Amygdala (tissue), 56 donors: ENCODE results near the gene PPP6R1.

Experiments used
- DNase-seq, 56 donors: peaks; one replicate each; lab custom pipeline; 2025; lab: John Stamatoyannopoulos, UW

The PPP6R1 gene

DNA sequence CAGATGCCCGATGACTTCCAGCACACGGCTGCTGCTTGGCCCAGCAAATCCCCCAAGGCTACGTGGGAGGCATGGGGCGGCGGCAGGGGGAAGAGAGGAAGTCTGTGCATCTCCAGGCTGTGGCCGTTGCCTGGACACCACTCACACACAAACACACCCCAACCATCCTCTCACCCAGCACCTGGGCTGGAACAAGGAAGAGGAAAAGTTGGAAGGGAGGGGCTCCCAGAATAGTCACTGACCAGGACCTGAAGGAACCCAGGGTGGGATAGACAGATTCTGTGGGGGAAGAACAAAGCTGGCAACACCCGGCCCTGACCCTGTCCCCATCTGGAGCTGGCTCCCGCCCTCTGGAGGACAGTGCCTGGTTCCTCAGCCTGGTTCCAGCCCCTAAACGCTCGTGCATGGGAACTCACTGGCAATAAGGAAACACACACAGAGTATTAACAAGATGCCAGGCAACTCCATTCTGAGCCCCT, 11.2 kb downstream of the PPP6R1 start:
- no peak for DNase-seq

DNA sequence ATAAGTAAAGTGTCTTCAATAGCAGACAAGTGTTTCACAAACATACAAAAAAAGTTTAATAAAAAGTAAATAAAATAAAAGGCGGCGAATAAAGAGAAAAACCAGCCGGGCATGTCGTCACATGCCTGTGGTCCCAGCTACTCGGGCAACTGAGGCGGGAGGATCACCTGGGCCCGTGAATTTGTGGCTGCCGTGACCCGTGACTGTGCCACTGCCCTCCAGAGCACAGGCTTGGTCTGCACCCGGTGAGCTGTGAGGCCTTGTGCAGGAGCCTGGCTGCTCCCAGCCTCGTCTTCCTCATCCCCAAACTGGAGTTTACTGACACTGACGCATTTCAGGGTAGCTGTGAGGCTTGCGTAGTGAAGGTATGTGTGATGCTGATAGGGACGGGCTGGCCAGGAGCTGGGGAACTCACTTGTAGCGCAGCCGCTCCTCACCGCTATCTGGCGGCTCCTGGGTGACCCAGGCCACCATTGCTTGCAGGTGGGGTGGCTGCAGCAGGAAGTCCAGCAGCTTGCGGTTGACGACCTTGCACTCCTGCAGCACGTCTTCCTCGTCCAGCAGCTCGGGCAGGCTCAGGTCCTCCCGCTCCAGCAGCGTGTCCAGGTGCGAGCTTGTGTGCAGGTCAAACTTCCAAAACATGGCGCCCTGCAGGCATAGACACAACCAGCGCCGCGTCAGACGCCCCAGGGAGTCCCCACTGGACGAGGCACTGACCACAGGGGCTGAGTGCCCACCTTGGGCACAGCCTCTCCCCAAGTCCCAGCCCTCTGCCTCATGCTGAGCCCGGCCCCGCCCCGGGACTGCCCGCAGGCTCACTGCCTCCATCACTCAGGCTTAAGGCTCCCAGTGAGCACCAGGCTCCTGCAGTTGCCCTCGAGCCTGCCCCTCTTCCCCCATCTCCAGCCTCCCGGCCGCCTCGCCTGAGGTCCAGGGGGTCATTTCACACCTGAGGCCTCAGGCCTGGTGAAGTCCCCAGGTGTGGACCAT, 12.1 kb downstream of the PPP6R1 start:
- DNase-seq: no peak

DNA sequence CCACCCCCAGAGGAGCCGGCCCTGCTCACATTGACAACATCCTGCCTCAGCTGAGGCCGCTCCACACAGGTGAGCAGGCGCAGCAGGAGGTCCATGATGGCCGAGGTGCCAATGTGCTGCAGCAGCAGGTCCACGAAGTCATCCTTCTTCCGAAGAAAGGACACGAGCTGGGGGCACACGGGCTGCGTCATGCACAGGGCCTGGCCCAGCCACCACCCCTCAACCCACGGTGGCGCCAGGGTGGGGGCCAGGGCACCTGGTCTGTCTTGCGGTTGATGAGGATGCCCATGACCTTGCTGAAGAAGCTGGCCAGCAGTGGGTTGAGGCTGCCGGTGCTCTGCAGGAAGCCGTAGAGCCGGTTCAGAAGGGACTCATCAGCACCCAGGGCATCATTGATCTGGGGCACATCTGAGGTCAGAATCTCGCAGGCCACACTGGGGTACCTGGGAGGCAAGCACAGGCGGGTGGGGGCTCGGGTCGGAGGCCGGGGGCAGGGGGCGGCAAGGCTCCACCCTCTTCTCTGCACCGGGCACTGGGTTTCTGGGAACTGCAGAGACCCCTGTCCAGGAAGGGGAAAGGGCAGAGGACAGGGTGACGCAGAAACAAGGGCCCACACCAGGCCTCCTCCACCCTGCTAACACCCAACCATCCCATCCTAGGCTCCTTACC, 13.4 kb downstream of the PPP6R1 start:
- no peak for DNase-seq

DNA sequence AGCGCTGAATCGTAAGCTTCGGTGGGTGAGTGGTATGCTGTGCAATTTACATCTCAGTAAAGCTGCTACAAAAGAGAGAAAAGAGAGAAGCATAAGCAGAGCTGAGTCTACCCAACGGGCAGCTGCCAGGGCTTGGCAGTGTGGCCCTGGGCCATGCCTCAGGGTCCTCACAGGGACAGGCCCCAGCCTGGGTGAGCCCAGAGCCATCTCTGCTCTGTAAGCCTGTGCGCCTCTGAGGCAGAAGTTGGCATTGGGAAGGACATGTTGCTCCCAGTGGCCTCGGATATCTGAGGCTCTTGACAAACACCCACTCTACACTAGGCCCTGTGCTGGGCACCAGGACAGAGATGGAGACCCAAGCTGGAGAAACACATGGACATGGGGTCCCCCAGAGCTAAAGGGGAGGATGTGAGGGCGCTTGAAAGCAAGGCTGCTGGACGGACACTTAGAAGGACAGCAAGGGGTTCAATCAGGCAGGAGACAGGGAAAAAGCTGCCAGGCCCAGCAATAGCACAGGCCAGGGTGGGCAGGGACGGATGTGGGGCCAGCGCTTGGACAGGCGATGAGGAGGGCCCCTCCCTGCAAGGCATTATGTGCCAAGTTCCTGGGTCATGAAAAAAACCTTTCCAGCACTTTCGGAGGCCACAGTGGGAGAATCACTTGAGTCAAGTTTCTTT, 14.7 kb downstream of the PPP6R1 start:
- DNase-seq: no peak

DNA sequence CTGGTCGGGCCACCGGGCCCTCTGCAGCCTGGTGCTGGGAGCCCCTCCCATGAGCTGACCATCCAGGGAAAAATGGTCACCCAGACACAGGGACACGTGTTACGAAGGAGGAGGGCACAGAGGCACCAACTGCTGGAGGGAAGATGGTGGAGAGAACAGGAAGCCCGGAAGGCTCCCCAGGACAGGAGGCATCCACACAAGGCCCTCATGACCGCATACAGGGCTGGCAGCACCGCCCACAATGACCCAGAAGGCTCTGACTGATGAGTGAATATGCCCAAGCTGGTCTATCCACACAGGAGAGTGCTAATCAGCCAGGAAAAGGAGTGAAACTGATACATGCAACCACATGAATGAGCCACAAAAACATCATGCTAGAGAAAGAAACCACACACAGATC, 16.3 kb downstream of the PPP6R1 start:
- no peak for DNase-seq

DNA sequence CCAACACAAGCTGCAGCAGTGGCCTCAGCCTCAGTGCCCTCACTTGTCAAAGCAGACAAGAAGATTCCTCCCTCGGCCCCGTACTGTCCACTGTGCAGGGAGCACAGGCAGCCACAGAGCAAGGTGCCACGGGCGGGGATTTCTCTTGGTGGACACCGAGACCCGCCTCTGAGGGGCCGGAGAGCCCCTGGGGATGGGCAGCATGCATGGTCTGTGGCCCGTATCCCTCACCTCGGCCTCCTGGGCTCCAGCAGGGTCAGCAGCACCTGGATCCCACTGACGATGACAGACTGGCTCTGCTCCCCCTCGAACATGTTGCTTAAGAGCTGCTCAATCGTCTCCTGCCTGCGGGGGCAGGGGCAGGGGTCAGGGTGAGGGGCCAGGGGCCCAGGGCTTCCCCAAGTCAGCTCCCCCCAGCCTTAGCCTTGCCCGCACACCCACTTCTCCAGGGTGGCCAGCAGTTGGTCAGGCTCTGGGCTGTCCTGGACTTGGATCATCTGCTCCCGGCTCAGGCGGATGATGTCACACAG, 16.8 kb downstream of the PPP6R1 start:
- DNase-seq: no peak

DNA sequence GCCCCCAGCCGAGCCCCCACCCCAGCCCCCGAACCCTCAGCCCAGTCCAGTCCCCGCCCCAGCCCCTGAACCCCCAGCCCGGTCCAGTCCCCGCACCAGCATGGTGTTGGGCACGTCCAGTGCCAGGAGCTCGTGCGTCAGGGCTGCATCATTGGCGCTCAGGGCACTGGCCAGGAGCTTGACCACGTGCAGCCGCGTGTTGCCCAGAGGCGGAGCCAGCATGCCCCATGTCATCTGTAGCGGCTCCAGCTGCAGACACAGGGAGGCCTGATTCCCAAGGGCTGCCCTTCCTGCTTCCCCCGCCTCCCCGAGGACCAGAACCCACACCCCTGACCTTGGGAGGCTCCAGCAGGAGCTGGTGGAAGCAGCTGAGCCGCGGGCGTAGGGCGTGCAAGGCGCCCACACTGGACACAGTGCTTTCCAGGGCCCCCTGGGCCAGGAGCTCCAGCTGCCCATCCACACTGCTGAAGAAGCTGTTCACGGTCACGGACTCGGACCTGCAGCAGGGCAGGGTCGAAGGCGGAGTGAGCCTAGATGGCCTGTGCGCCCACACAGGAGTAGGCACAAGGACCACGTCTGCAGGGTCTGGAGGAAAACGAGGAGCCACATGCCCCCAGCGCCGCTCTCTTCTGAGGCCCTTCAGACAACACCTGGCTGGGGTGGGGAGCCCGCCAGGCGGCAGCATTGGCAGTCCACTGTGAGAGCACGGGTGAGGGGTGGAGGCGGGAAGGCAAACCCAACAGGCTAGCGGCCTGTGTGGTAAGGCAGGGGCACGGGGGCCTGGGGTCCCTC, 17.5 kb downstream of the PPP6R1 start:
- no peak for DNase-seq

DNA sequence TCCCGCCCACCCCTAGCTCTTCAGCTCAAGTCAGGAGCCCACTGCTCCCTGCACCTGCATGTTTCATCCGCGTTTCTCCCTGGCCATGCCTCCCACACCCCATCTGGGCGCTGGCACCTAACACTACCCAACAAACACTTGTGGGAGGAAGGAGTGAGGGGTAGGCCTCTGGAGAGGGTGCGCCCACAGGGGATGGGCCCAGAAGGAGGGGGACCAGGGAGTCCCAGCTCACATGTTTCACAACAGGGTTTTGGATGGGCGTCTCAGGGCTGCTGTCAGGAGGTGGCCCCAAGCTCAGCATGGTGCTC, 18.1 kb downstream of the PPP6R1 start:
- DNase-seq: peak in 6 of 56 donors; percentile 22 to 40 (median 29)

DNA sequence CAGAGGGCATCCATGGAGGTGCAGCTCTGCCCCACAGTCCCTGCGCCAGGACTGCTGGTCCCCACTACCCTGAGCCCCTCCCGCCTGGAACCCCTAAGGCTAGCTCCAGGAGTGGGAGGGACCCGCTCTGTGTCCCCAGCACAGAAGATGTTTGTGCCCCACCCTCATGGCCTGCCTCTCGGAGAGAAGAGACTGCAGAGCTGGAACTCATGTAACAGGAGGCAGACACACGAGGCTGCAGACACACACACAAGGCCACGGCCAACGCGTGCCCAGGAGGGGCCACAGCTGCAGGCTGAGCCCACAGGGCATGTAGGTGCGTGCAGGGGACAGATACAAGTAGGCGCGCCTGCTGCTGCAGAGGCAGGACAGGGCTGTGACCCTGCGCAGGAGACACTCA, 19.8 kb downstream of the PPP6R1 start:
- no peak for DNase-seq

DNA sequence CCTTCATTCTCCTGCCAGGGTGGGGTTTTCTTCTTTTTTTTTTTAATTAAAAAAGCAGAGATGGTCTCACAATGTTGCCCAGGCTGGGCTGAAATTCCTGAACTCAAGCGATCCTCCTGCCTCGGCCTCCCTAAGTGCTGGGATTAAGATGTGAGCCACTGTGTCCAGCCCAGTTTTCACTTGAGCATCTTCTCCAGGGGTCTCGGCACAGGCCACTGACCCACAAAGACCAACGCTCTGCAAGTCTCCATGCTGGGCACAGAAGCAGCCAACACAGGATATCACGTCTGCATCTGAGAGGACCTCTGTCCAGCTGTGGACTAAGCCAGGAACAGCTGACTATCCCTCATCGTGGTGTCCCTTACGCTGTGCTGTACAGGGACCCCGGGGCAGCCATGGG, 20.8 kb downstream of the PPP6R1 start:
- DNase-seq: no peak

DNA sequence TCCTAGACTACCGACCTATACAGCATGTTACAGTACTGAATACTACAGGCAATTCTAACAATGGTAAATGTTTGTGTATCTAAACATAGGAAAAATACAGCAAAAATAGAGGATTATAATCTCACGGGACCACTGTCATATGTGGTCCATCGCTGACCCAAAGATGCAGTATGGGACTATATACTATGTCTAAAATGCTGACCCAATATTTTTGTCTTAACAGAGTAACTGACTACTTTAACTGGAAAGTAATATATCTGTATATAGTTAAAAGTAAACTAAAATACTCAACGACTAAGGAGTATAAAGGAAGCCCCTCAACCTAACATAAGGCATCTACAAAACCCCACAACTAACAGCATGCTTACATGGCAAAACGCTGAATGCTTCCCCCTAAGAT, 25.8 kb downstream of the PPP6R1 start:
- DNase-seq: no peak

DNA sequence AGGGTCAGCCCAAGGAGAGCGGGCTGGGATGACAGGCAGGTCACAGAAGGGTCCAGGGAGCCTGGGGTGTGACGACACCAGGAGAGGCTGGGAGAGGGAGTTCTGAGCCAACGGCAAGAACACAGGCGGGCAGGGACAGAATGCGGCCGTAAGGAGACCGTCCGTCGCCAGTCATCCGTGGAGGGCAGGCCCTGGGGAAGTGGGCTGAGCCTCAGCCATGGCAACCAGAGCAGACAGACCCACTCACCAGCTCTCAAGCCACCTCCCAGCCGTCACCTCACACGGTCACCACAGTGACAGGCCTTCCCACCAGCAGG, 26.6 kb downstream of the PPP6R1 start:
- no peak for DNase-seq

DNA sequence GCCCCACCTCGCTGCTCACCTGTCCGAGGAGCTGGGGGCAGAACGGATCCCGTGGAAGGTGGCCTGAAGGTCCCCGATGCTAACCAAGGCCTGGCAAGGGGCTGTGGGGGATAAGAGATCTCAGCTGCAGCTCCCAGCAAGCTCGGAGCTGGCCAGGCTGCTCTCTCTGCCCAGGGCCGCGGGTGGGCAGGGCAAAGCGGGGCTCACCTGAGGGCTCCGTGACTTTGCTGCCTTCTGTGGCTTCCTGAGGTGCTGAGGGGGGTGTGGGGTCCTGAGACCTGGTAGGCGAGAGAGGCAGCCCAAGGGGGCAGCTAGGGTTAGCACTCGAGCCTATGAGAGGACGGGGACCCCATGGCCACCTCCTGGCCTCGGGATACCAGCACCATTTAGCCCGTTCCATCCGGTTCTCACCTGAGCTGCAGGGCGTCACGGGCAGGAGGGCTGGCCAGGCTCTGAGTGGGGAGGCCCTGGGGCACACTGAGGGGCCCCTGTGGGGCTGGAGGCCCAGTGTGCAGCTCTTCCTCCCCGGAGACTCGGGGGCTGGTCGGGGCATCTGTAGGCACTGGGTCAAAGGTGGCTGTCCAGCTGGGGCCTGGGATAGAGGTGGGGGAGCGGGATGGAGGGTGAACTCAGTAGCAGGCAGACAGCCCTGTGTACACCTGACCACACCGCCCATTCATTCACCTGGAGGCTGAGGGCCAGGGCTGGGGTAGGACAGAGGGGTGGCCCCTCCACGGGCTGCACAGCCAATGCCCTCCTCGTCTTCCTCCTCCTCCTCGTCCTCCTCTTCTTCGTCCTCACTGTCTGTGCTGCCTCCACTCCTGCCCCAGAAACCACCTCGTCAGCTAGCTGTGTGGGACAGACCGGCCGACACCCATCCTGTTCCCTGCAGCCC, 27.2 kb downstream of the PPP6R1 start:
- no peak for DNase-seq

DNA sequence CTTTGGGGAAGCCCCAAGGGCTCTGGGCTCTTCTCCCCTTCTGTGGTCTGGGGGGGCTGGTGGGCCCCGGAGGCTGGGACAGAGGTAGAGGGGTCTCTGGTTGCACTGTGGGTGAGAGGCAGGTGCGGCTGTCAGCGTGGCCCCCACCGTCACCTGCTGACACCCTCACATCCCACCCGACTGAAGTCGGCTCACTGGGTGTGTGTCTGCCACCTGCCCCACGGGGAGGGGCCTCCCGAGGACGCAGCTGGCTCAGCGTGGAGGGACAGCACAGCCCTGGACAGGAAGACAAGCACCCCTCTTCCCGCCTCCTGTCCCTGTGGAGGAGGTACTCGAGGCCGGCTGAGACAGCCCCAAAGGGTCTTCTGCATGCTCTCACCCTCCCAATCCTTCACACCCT, 28.0 kb downstream of the PPP6R1 start:
- DNase-seq: no peak

DNA sequence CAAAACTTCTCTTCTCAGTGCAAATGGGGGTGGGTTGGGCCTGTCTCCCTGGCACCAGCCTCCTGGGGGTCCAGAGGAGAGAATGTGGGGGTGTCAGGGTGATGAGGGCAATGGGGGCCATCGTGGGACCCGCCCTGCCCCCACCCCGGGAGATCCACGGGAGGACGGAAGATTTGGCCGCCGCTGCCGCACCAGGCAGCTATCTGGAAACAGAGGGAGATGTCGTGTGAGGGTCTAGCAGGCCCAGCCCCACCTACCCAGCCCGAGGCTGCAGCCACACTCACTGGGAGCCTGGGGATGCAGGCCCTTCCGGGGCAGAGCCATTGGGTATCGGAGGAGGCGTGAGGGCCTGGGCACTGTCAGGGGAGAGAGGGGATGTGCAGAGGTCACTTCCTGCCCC, 28.5 kb downstream of the PPP6R1 start:
- DNase-seq: no peak

DNA sequence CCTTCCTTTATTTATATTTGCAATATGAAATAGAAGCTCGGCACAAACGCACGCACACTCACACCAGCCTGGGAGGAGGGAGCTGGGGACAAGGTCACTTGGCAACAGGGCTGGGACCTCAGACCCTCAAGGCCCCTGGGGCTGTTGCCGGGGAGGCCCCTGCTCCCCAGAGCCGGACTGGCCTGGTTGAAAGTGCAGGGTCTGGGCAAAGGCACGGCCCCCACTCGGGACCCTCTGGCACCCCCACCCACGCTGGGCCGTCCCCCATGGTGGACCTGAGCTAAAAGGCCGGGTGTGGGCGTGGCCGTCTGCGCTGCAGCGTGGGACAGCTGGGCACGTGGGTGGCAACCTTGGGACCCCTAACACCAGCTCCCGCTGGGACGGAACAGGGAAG, 29.0 kb downstream of the PPP6R1 start:
- no peak for DNase-seq

DNA sequence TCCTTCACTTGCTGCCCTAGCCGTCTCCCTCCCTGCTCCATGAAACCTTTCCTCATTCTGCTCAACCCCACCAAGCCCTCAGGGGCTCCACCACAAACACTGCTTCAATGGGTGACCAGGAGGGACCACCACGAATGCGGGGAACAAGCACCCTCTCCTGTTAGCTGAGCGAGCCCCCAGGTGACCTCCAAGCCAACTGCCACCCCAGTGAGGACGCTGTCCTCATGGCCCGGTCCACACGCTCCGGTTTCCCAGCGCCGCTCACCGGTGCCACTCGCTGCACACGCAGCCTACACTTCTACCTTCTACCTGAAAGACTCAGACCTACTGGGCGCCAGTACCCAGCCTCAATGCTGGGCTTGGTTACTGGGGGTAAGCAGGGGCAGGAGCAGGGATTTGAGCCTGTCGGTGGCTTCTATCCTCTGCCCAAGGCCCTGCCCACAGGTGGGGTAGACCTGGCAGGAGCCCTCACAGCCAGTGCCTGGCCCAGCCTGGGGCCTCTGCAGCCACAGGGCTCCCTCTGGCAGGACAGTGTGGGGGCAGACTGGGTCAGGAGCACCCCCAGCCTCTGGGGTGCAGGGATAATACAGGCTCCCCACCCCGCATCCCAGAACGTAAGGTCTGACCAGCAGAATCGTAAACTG, 29.6 kb downstream of the PPP6R1 start:
- no peak for DNase-seq

DNA sequence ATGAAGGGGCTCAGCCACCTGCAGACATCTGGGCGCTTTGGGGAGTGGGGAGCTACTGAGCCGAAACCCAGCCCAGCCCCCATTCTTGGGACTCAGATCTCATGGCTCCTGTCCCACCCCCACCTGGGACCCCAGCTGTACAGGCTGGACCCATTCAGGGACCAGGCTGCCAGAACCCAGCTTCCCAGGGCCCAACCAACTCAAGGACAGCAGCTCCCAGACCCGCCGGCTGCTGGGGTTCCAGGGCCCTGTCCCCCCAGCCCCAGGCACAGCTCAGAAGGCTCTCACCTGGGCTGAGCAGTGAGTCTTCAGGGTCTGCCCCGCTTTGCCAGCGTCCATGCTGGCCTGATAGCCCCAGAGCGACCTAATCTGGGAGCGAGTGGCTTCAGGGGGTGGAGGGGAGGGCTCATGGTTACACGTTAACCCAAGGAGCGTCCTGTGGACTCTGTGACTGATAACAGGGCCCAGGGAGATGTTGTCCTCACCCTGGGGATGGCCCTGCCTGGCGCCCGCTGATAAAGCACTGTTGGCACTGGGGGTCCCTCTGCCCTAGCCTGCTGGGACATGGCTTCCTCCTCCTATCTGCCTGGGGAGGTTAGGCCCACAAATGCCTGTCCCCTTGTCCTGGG, 30.3 kb downstream of the PPP6R1 start, which contains the start of gene TMEM86B:
Gene TMEM86B, minus strand, starts transcription at position 361 of the 629 bp plus-strand sequence. Its CDS starts 22 bp downstream, at position 339.
- DNase-seq: no peak
